CD4-positive, alpha-beta T cell treated with Interleukin-4 for 4 hours (primary cell): ENCODE data around the gene TMEM252.

ENCODE experiments used
- DNase-seq: peaks from one replicate; pipeline ENCODE4 v3.0.0-alpha.2; 2020

Gene TMEM252

GRCh38 chr9:68495247-68495646 is 45.4 kb downstream of the TMEM252 start:
- no peak for DNase-seq

- DNase-seq, result no peak
These were observed 46.6 kb downstream of the TMEM252 start for GRCh38 chr9:68493958-68494577.

- no peak for DNase-seq
These were observed 47.1 kb downstream of the TMEM252 start for GRCh38 chr9:68493541-68493940.

GRCh38 chr9:68492806-68493205 is 47.9 kb downstream of the TMEM252 start:
- DNase-seq, result no peak

GRCh38 chr9:68489646-68490045 is 51.0 kb downstream of the TMEM252 start:
- DNase-seq, result no peak

- DNase-seq, result no peak
These were observed 52.6 kb downstream of the TMEM252 start for GRCh38 chr9:68488126-68488525.
